ENCODE data around the gene CILP2. TPM values are rescaled to one million over a fixed set of nuclear protein-coding genes. Genes with fewer than 3 reads are reported as not detected.

The CILP2 gene
- total and polyA plus RNA-seq, 2 of the 8 experiments (the other 6 are each of a cell fraction or from before 2014, with no cell fraction given), result 4.4 to 5.8 TPM

DNA sequence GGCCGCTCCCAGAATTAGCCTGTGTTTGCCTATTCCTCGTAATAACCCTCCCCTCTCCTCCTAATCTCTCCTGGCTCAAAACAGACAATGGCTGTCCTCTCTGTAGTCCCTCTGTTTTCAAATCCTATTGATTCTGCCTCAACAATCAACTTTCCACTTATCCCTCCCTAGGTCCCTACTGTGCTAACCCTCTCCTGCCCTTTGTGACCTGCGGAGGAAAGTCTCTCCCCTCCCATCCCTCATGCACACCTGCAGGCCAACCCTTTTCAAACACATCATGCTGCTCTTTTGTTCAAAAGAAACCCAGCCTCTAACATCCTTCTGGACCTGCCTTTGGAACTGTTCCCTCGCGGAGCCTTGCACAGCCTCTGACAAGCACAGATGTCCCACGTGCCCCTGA is 37.3 kb downstream of the CILP2 start (continued):
- no peak for TF ChIP-seq GABPA (IDR thresholded peaks at IDR 0.05; ENCODE audit: borderline replicate concordance, insufficient read depth, low read length)
- no peak for TF ChIP-seq SUZ12 (IDR thresholded peaks at IDR 0.05; ENCODE audit: low read length)
- no peak for TF ChIP-seq KDM4A (IDR thresholded peaks at IDR 0.05; ENCODE audit: low read depth, low read length, severe bottlenecking)
- TF ChIP-seq, protein P1, sequence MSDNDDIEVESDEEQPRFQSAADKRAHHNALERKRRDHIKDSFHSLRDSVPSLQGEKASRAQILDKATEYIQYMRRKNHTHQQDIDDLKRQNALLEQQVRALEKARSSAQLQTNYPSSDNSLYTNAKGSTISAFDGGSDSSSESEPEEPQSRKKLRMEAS (IDR thresholded peaks at IDR 0.05), result no peak

Measured in H1 (cell line).